ENCODE results near the gene YOD1. TPM values are rescaled to one million over a fixed set of nuclear protein-coding genes. Genes with fewer than 3 reads are reported as not detected.
A peak's percentile ranks its signal among the peaks of the same experiment; 100 is the strongest.

Gene YOD1
- total RNA-seq, 1 donor from 2014 or later: 15.3 TPM

GRCh38 chr1:207019161-207019560, 31.8 kb downstream of the YOD1 start:
- no peak for TF ChIP-seq CTCF (IDR thresholded peaks at IDR 0.05; ENCODE audit: insufficient read depth, low read length, severe bottlenecking)
- peak; percentile 41 for DNase-seq (ENCODE audit: low read depth)
- Histone ChIP-seq H3K36me3 (ENCODE audit: control insufficient read depth, insufficient read depth, low read length) (peaks cover 12% of the 10 kb centered on the region), H3K27me3 (ENCODE audit: control insufficient read depth, insufficient read depth, low read length) (no peaks in the 10 kb centered on the region), H3K4me3 (ENCODE audit: low read depth, low read length) (no peak overlapping the region)
- FAIRE-seq: no peak

GRCh38 chr1:207018707-207019106, 32.3 kb downstream of the YOD1 start:
- H3K36me3 ChIP-seq (ENCODE audit: control insufficient read depth, insufficient read depth, low read length): peaks cover 9% of the 10 kb centered on the region
- FAIRE-seq: no peak
- no peaks in the 10 kb centered on the region for H3K27me3 ChIP-seq (ENCODE audit: control insufficient read depth, insufficient read depth, low read length)
- TF ChIP-seq CTCF (IDR thresholded peaks at IDR 0.05; ENCODE audit: insufficient read depth, low read length, severe bottlenecking): no peak
- H3K4me3 ChIP-seq (ENCODE audit: low read depth, low read length): no peak overlapping the region
- DNase-seq (ENCODE audit: low read depth): no peak

- DNase-seq (ENCODE audit: low read depth): peak; percentile 79
Measured at GRCh38 chr1:207017615-207018559, 33.1 kb downstream of the YOD1 start.

GRCh38 chr1:207015791-207016190, 35.2 kb downstream of the YOD1 start:
- no peaks in the 10 kb centered on the region for H3K27me3 ChIP-seq (ENCODE audit: control insufficient read depth, insufficient read depth, low read length)
- FAIRE-seq: no peak
- no peak for TF ChIP-seq CTCF (IDR thresholded peaks at IDR 0.05; ENCODE audit: insufficient read depth, low read length, severe bottlenecking)

More at GRCh38 chr1:207017615-207018559, 33.1 kb downstream of the YOD1 start:
- Histone ChIP-seq H3K36me3 (ENCODE audit: control insufficient read depth, insufficient read depth, low read length) (peaks cover 5% of the 10 kb centered on the region), H3K27me3 (ENCODE audit: control insufficient read depth, insufficient read depth, low read length) (no peaks in the 10 kb centered on the region), H3K4me3 (ENCODE audit: low read depth, low read length) (no peak overlapping the region)
- FAIRE-seq: no peak
- no peak for TF ChIP-seq CTCF (IDR thresholded peaks at IDR 0.05; ENCODE audit: insufficient read depth, low read length, severe bottlenecking)

GRCh38 chr1:207014728-207015127, 36.3 kb downstream of the YOD1 start:
- Histone ChIP-seq H3K4me3 (ENCODE audit: low read depth, low read length) (no peak overlapping the region), H3K36me3 (ENCODE audit: control insufficient read depth, insufficient read depth, low read length) (no peaks in the 10 kb centered on the region), H3K27me3 (ENCODE audit: control insufficient read depth, insufficient read depth, low read length) (no peaks in the 10 kb centered on the region)
- no peak for FAIRE-seq
- no peak for DNase-seq (ENCODE audit: low read depth)
- no peak for TF ChIP-seq CTCF (IDR thresholded peaks at IDR 0.05; ENCODE audit: insufficient read depth, low read length, severe bottlenecking)

More at GRCh38 chr1:207015791-207016190, 35.2 kb downstream of the YOD1 start:
- no peaks in the 10 kb centered on the region for H3K36me3 ChIP-seq (ENCODE audit: control insufficient read depth, insufficient read depth, low read length)
- peak; percentile 59 for DNase-seq (ENCODE audit: low read depth)
- no peak overlapping the region for H3K4me3 ChIP-seq (ENCODE audit: low read depth, low read length)
